Measurements from ENCODE around the gene HOMER2.

Gene HOMER2

GRCh38 chr15:82936966-82937711 is 15.4 kb downstream of the HOMER2 start:
- intact Hi-C loops (cut with DNase I), result no loop called here
- no peak for DNase-seq

GRCh38 chr15:82935382-82935781 is 17.1 kb downstream of the HOMER2 start:
- intact Hi-C loops (cut with DNase I), result no loop called here
- no peak for DNase-seq

- no peak for DNase-seq
- intact Hi-C loops (cut with DNase I), result no loop called here
These were observed 18.2 kb downstream of the HOMER2 start for GRCh38 chr15:82934100-82934880.

GRCh38 chr15:82933576-82933975 is 18.9 kb downstream of the HOMER2 start:
- intact Hi-C loops (cut with DNase I), result no loop called here
- DNase-seq, result no peak

GRCh38 chr15:82931221-82931620 is 21.3 kb downstream of the HOMER2 start:
- intact Hi-C loops (cut with DNase I), result no loop called here
- DNase-seq, result no peak

- intact Hi-C loops (cut with DNase I), result no loop called here
- DNase-seq, result no peak
These were observed 22.1 kb downstream of the HOMER2 start for GRCh38 chr15:82930461-82930860.

- intact Hi-C loops (cut with DNase I), result no loop called here
These were observed 23.8 kb downstream of the HOMER2 start for GRCh38 chr15:82928711-82929110.

GRCh38 chr15:82923744-82924143 is 28.8 kb downstream of the HOMER2 start:
- intact Hi-C loops (cut with DNase I), result no loop called here
- DNase-seq, result no peak

More at GRCh38 chr15:82928711-82929110, 23.8 kb downstream of the HOMER2 start:
- DNase-seq, result no peak

GRCh38 chr15:82922737-82923136 is 29.8 kb downstream of the HOMER2 start:
- intact Hi-C loops (cut with DNase I), result no loop called here

GRCh38 chr15:82921939-82922338 is 30.6 kb downstream of the HOMER2 start:
- intact Hi-C loops (cut with DNase I), result no loop called here
- no peak for DNase-seq

More at GRCh38 chr15:82922737-82923136, 29.8 kb downstream of the HOMER2 start:
- no peak for DNase-seq

- intact Hi-C loops (cut with DNase I), result no loop called here
- DNase-seq, result no peak
These were observed 31.3 kb downstream of the HOMER2 start for GRCh38 chr15:82921242-82921641.

- no peak for DNase-seq
- intact Hi-C loops (cut with DNase I), result no loop called here
These were observed 33.2 kb downstream of the HOMER2 start for GRCh38 chr15:82919231-82919886.

- intact Hi-C loops (cut with DNase I), result no loop called here
These were observed 33.8 kb downstream of the HOMER2 start for GRCh38 chr15:82918607-82919230.

GRCh38 chr15:82918162-82918561 is 34.4 kb downstream of the HOMER2 start:
- DNase-seq, result no peak
- intact Hi-C loops (cut with DNase I), result no loop called here

More at GRCh38 chr15:82918607-82919230, 33.8 kb downstream of the HOMER2 start:
- DNase-seq, result no peak

GRCh38 chr15:82917249-82917648 is 35.3 kb downstream of the HOMER2 start:
- intact Hi-C loops (cut with DNase I), result no loop called here
- no peak for DNase-seq

- no peak for DNase-seq
- intact Hi-C loops (cut with DNase I), result no loop called here
These were observed 36.2 kb downstream of the HOMER2 start for GRCh38 chr15:82916161-82916952.

GRCh38 chr15:82914396-82914795 is 38.1 kb downstream of the HOMER2 start:
- intact Hi-C loops (cut with DNase I), result no loop called here
- no peak for DNase-seq

GRCh38 chr15:82911458-82911857 is 41.1 kb downstream of the HOMER2 start:
- intact Hi-C loops (cut with DNase I), result no loop called here
- no peak for DNase-seq

GRCh38 chr15:82910721-82911120 is 41.8 kb downstream of the HOMER2 start:
- intact Hi-C loops (cut with DNase I), result no loop called here
- no peak for DNase-seq
